ENCODE measurements around the gene CACNG7. TPM values are rescaled to one million over a fixed set of nuclear protein-coding genes. Genes with fewer than 3 reads are reported as not detected.

CACNG7 gene
- total RNA-seq, 1 experiment from 2014 or later = not detected

DNA sequence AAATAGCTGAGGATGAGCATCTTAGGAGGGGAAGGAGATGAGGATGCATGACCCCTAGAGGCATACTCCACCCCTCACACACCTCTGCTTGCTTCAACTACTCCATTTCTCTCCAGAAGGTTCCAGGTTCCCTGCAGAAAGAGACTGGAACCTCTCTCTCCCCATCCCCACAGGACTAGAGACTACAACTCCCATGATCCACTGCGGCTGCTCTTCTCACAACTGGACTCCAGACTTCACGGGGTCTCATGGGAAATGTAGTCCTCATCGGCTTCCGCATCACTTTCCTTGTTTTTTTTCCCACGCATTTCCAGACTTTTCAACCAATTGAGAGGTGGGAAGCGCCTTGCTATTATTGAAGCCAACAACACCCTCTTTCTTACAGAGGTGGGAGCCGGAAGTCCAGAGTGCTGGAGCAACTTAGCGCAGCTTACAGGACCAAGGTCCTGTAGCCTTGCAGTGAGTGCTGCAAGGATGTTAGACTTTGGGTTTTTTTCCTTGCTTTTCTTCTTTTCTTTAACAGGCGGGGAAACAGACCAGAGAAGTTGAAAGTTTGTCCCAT lies 68.4 kb downstream of the CACNG7 start:
- Histone ChIP-seq H3K9me3 (no peaks in the 10 kb centered on the region), H3K27me3 (replicated peaks; ENCODE audit: control insufficient read depth, insufficient read depth, low read length) (no peaks in the 10 kb centered on the region), H3K36me3 (ENCODE audit: control insufficient read depth, insufficient read depth, low read length) (no peaks in the 10 kb centered on the region), H3K4me3 (ENCODE audit: low read depth, low read length) (no peak overlapping the region), H3K4me1 (no peaks in the 10 kb centered on the region)
- Mint-ChIP-seq H3K9me3 (ENCODE audit: unreplicated experiment) (peaks cover 22% of the 10 kb centered on the region), H3K27ac (ENCODE audit: unreplicated experiment) (no peak overlapping the region), H3K4me3 (ENCODE audit: unreplicated experiment) (no peak overlapping the region), H3K36me3 (ENCODE audit: insufficient read depth, unreplicated experiment) (no peaks in the 10 kb centered on the region), H3K27me3 (ENCODE audit: insufficient read depth, unreplicated experiment) (no peaks in the 10 kb centered on the region), H3K4me1 (ENCODE audit: low read depth, unreplicated experiment) (no peaks in the 10 kb centered on the region)
- ChIA-PET CTCF (no interaction called here), POLR2A (no interaction called here)
- no TSS peak for BruUV-seq (replicated peaks)
- no peak for TF ChIP-seq CTCF (IDR thresholded peaks at IDR 0.05; ENCODE audit: insufficient read depth in 1 of 2, low read depth in 1 of 2, low read length in 1 of 2, severe bottlenecking in 1 of 2, unreplicated experiment in 1 of 2)
- DNase-seq = peak; percentile 35 to 50
- intact Hi-C loops (cut with micrococcal nuclease; ENCODE audit: unreplicated experiment) = no loop called here

- no peaks in the 10 kb centered on the region for H3K27me3 ChIP-seq (replicated peaks; ENCODE audit: control insufficient read depth, insufficient read depth, low read length)
- Mint-ChIP-seq H3K27ac (ENCODE audit: unreplicated experiment) (no peak overlapping the region), H3K27me3 (ENCODE audit: insufficient read depth, unreplicated experiment) (no peaks in the 10 kb centered on the region), H3K36me3 (ENCODE audit: insufficient read depth, unreplicated experiment) (no peaks in the 10 kb centered on the region), H3K4me1 (ENCODE audit: low read depth, unreplicated experiment) (no peaks in the 10 kb centered on the region), H3K9me3 (ENCODE audit: unreplicated experiment) (peaks cover 22% of the 10 kb centered on the region), H3K4me3 (ENCODE audit: unreplicated experiment) (no peak overlapping the region)
- no peaks in the 10 kb centered on the region for H3K9me3 ChIP-seq
- BruUV-seq (replicated peaks) = no TSS peak
- ChIA-PET CTCF (no interaction called here), POLR2A (no interaction called here)
- intact Hi-C loops (cut with micrococcal nuclease; ENCODE audit: unreplicated experiment) = no loop called here
- TF ChIP-seq CTCF (IDR thresholded peaks at IDR 0.05; ENCODE audit: insufficient read depth in 1 of 2, low read depth in 1 of 2, low read length in 1 of 2, severe bottlenecking in 1 of 2, unreplicated experiment in 1 of 2) = no peak
- no peak for DNase-seq
- no peaks in the 10 kb centered on the region for H3K36me3 ChIP-seq (ENCODE audit: control insufficient read depth, insufficient read depth, low read length)
- H3K4me3 ChIP-seq (ENCODE audit: low read depth, low read length) = no peak overlapping the region
- no peaks in the 10 kb centered on the region for H3K4me1 ChIP-seq
Observed at GRCh38 chr19:53977991-53978731, 69.1 kb downstream of the CACNG7 start.

DNA sequence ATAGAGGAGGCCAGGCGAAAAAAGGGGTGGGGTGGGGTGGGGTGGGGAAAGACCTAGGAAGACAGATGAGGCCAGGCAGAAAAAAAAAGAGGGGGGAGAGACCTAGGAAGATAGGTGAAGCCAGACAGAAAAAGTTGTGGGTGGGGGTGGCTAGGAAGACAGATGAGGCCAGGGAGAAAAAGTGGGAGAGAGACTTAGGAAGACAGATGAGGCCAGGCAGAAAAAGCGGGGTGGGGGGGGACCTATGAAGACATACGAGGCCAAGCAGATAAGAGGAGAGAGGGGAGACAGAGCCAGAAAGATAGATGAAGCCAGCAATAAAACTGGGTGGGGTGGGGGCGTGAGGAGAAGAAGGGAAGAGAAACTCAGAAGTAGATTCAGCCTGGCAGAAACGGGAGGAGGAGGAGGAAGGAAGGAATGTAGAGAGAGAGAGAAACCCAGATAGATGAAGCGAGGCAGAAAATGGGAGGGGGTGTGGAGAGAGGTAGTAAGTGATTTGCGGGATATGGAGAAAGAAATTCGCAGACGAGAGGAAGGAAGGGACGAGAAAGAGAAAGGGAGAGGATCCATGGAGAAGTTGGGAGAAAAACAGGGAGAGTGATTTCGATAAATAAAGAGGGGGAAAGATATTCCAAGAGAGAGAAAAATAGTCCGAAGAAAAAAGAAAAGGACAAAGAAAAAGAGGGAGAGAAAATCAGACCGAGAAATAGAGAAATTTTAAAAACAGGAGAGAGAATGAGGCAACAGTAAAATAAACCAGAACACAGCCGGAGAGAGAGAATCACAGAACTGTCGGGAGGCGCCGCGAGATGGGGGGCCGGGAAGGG lies 70.1 kb downstream of the CACNG7 start:
- TF ChIP-seq CTCF (IDR thresholded peaks at IDR 0.05; ENCODE audit: insufficient read depth in 1 of 2, low read depth in 1 of 2, low read length in 1 of 2, severe bottlenecking in 1 of 2, unreplicated experiment in 1 of 2) = no peak
- Histone ChIP-seq H3K4me1 (no peaks in the 10 kb centered on the region), H3K4me3 (ENCODE audit: low read depth, low read length) (no peak overlapping the region), H3K27me3 (replicated peaks; ENCODE audit: control insufficient read depth, insufficient read depth, low read length) (no peaks in the 10 kb centered on the region), H3K36me3 (ENCODE audit: control insufficient read depth, insufficient read depth, low read length) (no peaks in the 10 kb centered on the region), H3K9me3 (no peaks in the 10 kb centered on the region)
- BruUV-seq (replicated peaks) = no TSS peak
- Mint-ChIP-seq H3K27ac (ENCODE audit: unreplicated experiment) (no peak overlapping the region), H3K27me3 (ENCODE audit: insufficient read depth, unreplicated experiment) (no peaks in the 10 kb centered on the region), H3K4me3 (ENCODE audit: unreplicated experiment) (no peak overlapping the region), H3K9me3 (ENCODE audit: unreplicated experiment) (peaks cover 22% of the 10 kb centered on the region), H3K36me3 (ENCODE audit: insufficient read depth, unreplicated experiment) (no peaks in the 10 kb centered on the region), H3K4me1 (ENCODE audit: low read depth, unreplicated experiment) (no peaks in the 10 kb centered on the region)
- intact Hi-C loops (cut with micrococcal nuclease; ENCODE audit: unreplicated experiment) = no loop called here
- DNase-seq = no peak
- ChIA-PET CTCF (no interaction called here), POLR2A (no interaction called here)

All from Caco-2 (cell line).